ENCODE measurements around the gene MYO9B.
A peak's percentile ranks its signal among the peaks of the same experiment; 100 is the strongest.

Gene MYO9B

DNA sequence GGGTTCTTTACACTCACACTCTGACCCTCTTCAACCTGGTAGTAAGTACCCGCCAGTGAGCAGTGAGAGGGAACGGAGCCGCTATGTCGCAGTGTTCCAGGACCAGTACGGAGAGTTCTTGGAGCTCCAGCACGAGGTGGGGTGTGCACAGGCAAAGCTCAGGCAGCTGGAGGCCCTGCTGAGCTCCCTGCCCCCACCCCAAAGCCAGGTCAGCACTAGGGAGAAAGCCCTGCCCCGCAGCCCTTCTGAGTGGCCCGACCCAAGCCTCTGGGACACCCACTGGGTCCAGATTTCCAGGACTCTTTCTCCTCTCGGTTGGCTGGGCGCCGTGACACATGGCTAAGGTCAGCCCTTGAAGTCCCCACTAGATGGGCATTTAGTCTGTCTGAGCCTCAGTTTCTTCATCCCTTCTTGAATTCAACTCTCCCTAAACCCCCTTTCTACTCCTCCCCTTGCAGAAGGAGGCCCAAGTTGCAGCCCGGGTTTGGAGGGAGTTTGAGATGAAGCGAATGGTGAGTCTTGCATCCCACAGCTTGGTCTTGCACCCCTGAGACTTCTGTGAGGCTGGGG is 152.3 kb downstream of the MYO9B start:
- no peak for DNase-seq
- Histone ChIP-seq H3K27ac (ENCODE audit: insufficient read depth in 1 of 2, low read depth in 1 of 2, low read length in 2 of 2, poor library complexity in 1 of 2, severe bottlenecking in 2 of 2) (no peak overlapping the region), H3K36me3 (ENCODE audit: control insufficient read depth in 4 of 4, insufficient read depth in 4 of 4, low read length in 3 of 4) (peaks cover 0 to 29% (median 14%) of the 10 kb centered on the region in 4 experiments), H3K9me3 (ENCODE audit: control extremely low read depth in 1 of 5, control insufficient read depth in 4 of 5, insufficient read depth in 2 of 5, low read depth in 1 of 5, low read length in 4 of 5) (no peaks in the 10 kb centered on the region), H3K4me3 (ENCODE audit: control insufficient read depth in 1 of 7, extremely low read depth in 1 of 7, insufficient read depth in 4 of 7, low read depth in 2 of 7, low read length in 6 of 7) (no peak overlapping the region), H3K4me1 (ENCODE audit: control extremely low read depth in 1 of 4, control insufficient read depth in 4 of 4, insufficient read depth in 4 of 4, low read length in 3 of 4) (peaks cover 0 to 13% (median 8%) of the 10 kb centered on the region in 4 experiments), H3K27me3 (replicated peaks in 2 of 5; ENCODE audit: control insufficient read depth in 4 of 5, insufficient read depth in 5 of 5, low read length in 4 of 5) (no peaks in the 10 kb centered on the region)
- 96% methylated on average over 13 of the region's 13 CpGs for WGBS (ENCODE audit: insufficient coverage)
- ChIA-PET CTCF (interaction anchor here (0.8 to 2.6 kb wide), 5 partner anchors 7 to 17 kb away, joined by 3 to 12 read pairs (median 6); partner anchors contain the start of gene USE1), POLR2A (no interaction called here)

DNA sequence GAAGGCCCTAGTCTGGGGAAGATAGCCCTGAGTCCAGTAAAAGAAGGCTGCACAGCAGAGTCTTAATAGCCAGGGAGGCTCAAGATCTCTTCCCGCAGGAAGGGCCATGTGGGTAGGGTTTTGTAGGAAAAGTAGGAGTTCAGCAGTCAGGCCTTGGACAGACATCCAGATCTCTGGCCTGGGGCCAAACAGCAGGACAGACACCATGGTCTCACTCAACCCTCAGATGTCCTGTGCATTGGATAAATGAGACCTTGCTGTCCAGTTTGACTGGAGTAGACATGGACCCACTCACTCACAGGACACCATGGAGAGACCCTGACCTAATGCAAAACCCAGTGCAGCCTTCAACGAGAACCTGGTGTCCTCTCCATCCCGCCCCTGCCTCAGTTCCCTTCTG is 154.3 kb downstream of the MYO9B start:
- POLR2A ChIA-PET, result no interaction called here
- H3K27me3 ChIP-seq (replicated peaks in 2 of 5; ENCODE audit: control insufficient read depth in 4 of 5, insufficient read depth in 5 of 5, low read length in 4 of 5), result no peaks in the 10 kb centered on the region
- no peak for DNase-seq
- CTCF ChIA-PET, result no interaction called here
- H3K4me3 ChIP-seq (ENCODE audit: control insufficient read depth in 1 of 7, extremely low read depth in 1 of 7, insufficient read depth in 4 of 7, low read depth in 2 of 7, low read length in 6 of 7), result no peak overlapping the region
- H3K36me3 ChIP-seq (ENCODE audit: control insufficient read depth in 4 of 4, insufficient read depth in 4 of 4, low read length in 3 of 4), result peaks cover 0 to 29% (median 14%) of the 10 kb centered on the region in 4 experiments
- no peaks in the 10 kb centered on the region for H3K9me3 ChIP-seq (ENCODE audit: control extremely low read depth in 1 of 5, control insufficient read depth in 4 of 5, insufficient read depth in 2 of 5, low read depth in 1 of 5, low read length in 4 of 5)
- H3K4me1 ChIP-seq (ENCODE audit: control extremely low read depth in 1 of 4, control insufficient read depth in 4 of 4, insufficient read depth in 4 of 4, low read length in 3 of 4), result peaks cover 0 to 19% (median 12%) of the 10 kb centered on the region in 4 experiments
- H3K27ac ChIP-seq (ENCODE audit: insufficient read depth in 1 of 2, low read depth in 1 of 2, low read length in 2 of 2, poor library complexity in 1 of 2, severe bottlenecking in 2 of 2), result no peak overlapping the region
- 100% methylated on average over 3 of the region's 3 CpGs for WGBS (ENCODE audit: insufficient coverage)

DNA sequence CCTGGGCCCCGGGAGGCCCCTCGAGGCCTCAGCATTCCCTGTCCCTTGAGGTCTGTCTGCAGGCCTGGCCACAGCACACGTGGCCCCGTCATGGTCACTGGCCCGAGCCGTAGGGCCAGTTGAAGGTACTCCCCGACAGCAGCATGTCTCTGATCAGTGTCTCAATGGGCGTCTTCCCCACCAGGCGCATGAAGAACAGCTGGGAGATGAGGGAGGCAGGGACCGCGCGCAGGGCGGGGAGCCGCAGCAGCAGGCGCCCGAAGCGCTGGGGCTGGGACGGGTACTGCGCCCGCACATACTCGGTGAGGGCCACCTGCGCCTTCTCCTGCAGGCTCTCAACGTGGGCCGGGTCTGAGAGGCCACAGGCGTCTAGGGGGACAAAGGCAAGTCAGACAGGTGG is 156.7 kb downstream of the MYO9B start:
- DNase-seq, result no peak
- 95% methylated on average over 25 of the region's 25 CpGs for WGBS (ENCODE audit: insufficient coverage)

DNA sequence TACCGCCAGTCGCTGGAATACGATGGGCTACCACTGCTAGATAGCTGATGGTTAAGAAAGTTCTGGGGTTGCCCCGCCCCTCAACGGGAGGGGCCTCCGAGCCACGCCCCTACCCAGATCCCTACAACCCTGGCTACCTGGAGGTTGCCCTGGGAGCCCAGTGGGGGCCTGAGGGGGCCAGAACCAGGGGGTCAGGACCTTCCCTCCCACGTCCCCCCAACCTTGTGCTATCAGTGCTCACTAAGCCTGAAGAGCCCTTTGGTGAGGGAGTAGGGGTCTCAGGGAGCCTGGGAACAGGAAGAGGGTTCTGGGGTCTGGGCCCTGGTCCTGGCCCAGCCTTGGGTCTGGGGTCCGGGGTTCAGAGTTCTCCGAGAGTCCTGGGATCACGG is 159.3 kb downstream of the MYO9B start:
- CTCF ChIA-PET, result interaction anchor here (1.0 to 2.5 kb wide), 4 partner anchors 8 to 164 kb away, joined by 3 to 12 read pairs (median 9); partner anchors contain the start of gene OCEL1
- H3K27ac ChIP-seq (ENCODE audit: insufficient read depth in 1 of 2, low read depth in 1 of 2, low read length in 2 of 2, poor library complexity in 1 of 2, severe bottlenecking in 2 of 2), result peak overlapping the region in 1 of 2 experiments; percentile 66
- H3K27me3 ChIP-seq (replicated peaks in 2 of 5; ENCODE audit: control insufficient read depth in 4 of 5, insufficient read depth in 5 of 5, low read length in 4 of 5), result no peaks in the 10 kb centered on the region
- peaks cover 0 to 18% (median 13%) of the 10 kb centered on the region in 4 experiments for H3K4me1 ChIP-seq (ENCODE audit: control extremely low read depth in 1 of 4, control insufficient read depth in 4 of 4, insufficient read depth in 4 of 4, low read length in 3 of 4)
- POLR2A ChIA-PET, result no interaction called here
- peaks cover 0 to 31% (median 14%) of the 10 kb centered on the region in 4 experiments for H3K36me3 ChIP-seq (ENCODE audit: control insufficient read depth in 4 of 4, insufficient read depth in 4 of 4, low read length in 3 of 4)
- peak; percentile 38 to 70 (median 68) for DNase-seq
- peak overlapping the region in 6 of 7 experiments; percentile 43 to 75 (median 63) for H3K4me3 ChIP-seq (ENCODE audit: control insufficient read depth in 1 of 7, extremely low read depth in 1 of 7, insufficient read depth in 4 of 7, low read depth in 2 of 7, low read length in 6 of 7)
- WGBS (ENCODE audit: insufficient coverage), result 13% methylated on average over 8 of the region's 11 CpGs
- no peaks in the 10 kb centered on the region for H3K9me3 ChIP-seq (ENCODE audit: control extremely low read depth in 1 of 5, control insufficient read depth in 4 of 5, insufficient read depth in 2 of 5, low read depth in 1 of 5, low read length in 4 of 5)

More for the DNA sequence above, 156.7 kb downstream of the MYO9B start:
- Histone ChIP-seq H3K4me1 (ENCODE audit: control extremely low read depth in 1 of 4, control insufficient read depth in 4 of 4, insufficient read depth in 4 of 4, low read length in 3 of 4) (peaks cover 0 to 18% (median 13%) of the 10 kb centered on the region in 4 experiments), H3K27ac (ENCODE audit: insufficient read depth in 1 of 2, low read depth in 1 of 2, low read length in 2 of 2, poor library complexity in 1 of 2, severe bottlenecking in 2 of 2) (no peak overlapping the region), H3K9me3 (ENCODE audit: control extremely low read depth in 1 of 5, control insufficient read depth in 4 of 5, insufficient read depth in 2 of 5, low read depth in 1 of 5, low read length in 4 of 5) (no peaks in the 10 kb centered on the region), H3K27me3 (replicated peaks in 2 of 5; ENCODE audit: control insufficient read depth in 4 of 5, insufficient read depth in 5 of 5, low read length in 4 of 5) (no peaks in the 10 kb centered on the region), H3K4me3 (ENCODE audit: control insufficient read depth in 1 of 7, extremely low read depth in 1 of 7, insufficient read depth in 4 of 7, low read depth in 2 of 7, low read length in 6 of 7) (no peak overlapping the region), H3K36me3 (ENCODE audit: control insufficient read depth in 4 of 4, insufficient read depth in 4 of 4, low read length in 3 of 4) (peaks cover 0 to 29% (median 14%) of the 10 kb centered on the region in 4 experiments)
- POLR2A ChIA-PET, result no interaction called here
- CTCF ChIA-PET, result no interaction called here

DNA sequence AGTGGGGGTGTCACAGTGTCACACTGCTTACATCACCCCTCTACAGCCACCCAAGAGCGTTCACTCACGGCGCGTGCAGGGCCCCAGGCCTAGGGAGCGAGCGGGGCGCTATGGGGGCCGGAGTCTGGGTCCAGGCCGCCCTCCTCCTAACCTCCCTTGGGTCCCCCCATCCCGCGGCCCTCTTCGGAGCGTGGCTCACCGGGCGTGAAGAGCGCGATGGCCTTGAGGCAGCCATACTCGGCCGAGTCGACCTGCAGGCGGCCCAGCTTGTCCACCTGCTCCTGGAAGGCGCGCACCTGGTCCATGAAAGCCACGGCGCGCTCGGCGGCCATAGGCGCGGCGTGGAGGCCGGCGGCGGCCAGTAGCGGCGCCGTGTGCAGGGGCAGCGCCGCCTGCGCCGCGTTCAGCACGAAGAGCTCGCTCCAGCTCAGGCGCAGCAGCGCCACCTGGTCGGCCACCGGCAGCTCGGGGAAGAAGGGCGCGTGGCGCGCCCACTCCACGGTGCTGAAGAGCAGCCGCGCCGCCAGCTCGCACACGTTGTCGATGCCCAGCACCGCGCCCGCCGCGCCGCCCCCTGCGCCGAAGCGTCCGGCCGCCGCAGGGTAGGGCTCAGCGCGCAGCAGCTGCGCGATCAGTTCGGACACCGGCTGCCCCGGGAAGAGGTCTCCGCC is 159.9 kb downstream of the MYO9B start:
- CTCF ChIA-PET, result interaction anchor here (0.6 to 2.5 kb wide), 8 partner anchors 9 to 164 kb away, joined by 3 to 12 read pairs (median 4); partner anchors contain the start of gene OCEL1
- Histone ChIP-seq H3K4me3 (ENCODE audit: control insufficient read depth in 1 of 7, extremely low read depth in 1 of 7, insufficient read depth in 4 of 7, low read depth in 2 of 7, low read length in 6 of 7) (peak overlapping the region; percentile 43 to 75 (median 60)), H3K9me3 (ENCODE audit: control extremely low read depth in 1 of 5, control insufficient read depth in 4 of 5, insufficient read depth in 2 of 5, low read depth in 1 of 5, low read length in 4 of 5) (no peaks in the 10 kb centered on the region), H3K36me3 (ENCODE audit: control insufficient read depth in 4 of 4, insufficient read depth in 4 of 4, low read length in 3 of 4) (peaks cover 0 to 33% (median 12%) of the 10 kb centered on the region in 4 experiments), H3K27me3 (replicated peaks in 2 of 5; ENCODE audit: control insufficient read depth in 4 of 5, insufficient read depth in 5 of 5, low read length in 4 of 5) (no peaks in the 10 kb centered on the region), H3K4me1 (ENCODE audit: control extremely low read depth in 1 of 4, control insufficient read depth in 4 of 4, insufficient read depth in 4 of 4, low read length in 3 of 4) (peaks cover 0 to 18% (median 13%) of the 10 kb centered on the region in 4 experiments), H3K27ac (ENCODE audit: insufficient read depth in 1 of 2, low read depth in 1 of 2, low read length in 2 of 2, poor library complexity in 1 of 2, severe bottlenecking in 2 of 2) (peak overlapping the region in 1 of 2 experiments; percentile 66)
- 2% methylated on average over 58 of the region's 80 CpGs for WGBS (ENCODE audit: insufficient coverage)
- DNase-seq, result peak; percentile 77 to 84 (median 82)
- POLR2A ChIA-PET, result interaction anchor here (0.5 to 0.9 kb wide), 4 partner anchors 15 to 65 kb away, joined by 3 read pairs; partner anchors contain the start of gene BABAM1

DNA sequence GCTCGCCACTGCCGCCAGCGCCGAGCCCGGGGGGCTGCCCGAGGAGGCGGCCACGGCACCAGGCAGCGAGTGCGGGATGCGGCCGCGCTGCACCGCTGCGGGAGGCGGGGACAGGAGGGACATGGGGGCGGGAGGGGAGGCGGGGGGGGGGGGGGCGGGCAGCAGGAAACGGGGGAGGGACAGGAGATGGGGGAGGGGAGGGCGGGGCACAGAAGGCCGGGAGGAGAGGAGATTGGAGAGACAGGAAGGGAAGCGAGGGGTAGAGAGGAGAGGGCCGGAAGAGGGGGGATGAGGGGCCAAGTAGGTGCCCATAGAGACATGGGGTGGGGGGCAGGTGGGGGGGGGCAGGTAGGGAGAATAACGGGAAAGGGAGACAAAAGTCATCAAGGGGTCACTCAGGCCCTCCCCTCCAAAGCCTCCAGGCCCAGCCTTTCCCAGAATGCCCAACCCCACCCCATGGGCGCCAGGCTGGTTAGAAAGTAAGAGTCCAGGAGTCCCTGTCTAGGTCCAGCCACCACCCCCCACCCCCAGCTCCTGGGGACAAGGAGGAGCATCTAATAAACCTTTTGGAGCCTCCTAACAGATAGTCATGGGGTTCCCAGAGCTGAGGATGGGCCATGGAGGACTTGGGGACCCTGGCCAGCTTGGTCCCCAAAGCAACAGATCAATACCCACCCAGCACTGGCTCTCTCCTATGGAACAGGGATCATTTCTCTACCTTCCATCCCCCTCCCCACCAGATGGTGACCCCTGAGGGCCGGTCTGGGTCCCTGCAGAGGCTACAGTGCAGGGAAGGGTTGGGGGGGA is 160.6 kb downstream of the MYO9B start:
- Histone ChIP-seq H3K27ac (ENCODE audit: insufficient read depth in 1 of 2, low read depth in 1 of 2, low read length in 2 of 2, poor library complexity in 1 of 2, severe bottlenecking in 2 of 2) (no peak overlapping the region), H3K27me3 (replicated peaks in 2 of 5; ENCODE audit: control insufficient read depth in 4 of 5, insufficient read depth in 5 of 5, low read length in 4 of 5) (no peaks in the 10 kb centered on the region), H3K4me3 (ENCODE audit: control insufficient read depth in 1 of 7, extremely low read depth in 1 of 7, insufficient read depth in 4 of 7, low read depth in 2 of 7, low read length in 6 of 7) (peak overlapping the region in 5 of 7 experiments; percentile 50 to 75 (median 66)), H3K9me3 (ENCODE audit: control extremely low read depth in 1 of 5, control insufficient read depth in 4 of 5, insufficient read depth in 2 of 5, low read depth in 1 of 5, low read length in 4 of 5) (no peaks in the 10 kb centered on the region), H3K4me1 (ENCODE audit: control extremely low read depth in 1 of 4, control insufficient read depth in 4 of 4, insufficient read depth in 4 of 4, low read length in 3 of 4) (peaks cover 0 to 18% (median 13%) of the 10 kb centered on the region in 4 experiments), H3K36me3 (ENCODE audit: control insufficient read depth in 4 of 4, insufficient read depth in 4 of 4, low read length in 3 of 4) (peaks cover 0 to 28% (median 10%) of the 10 kb centered on the region in 4 experiments)
- no peak for DNase-seq
- ChIA-PET CTCF (interaction anchor here (0.6 to 2.5 kb wide), 10 partner anchors 9 to 590 kb away, joined by 3 to 12 read pairs (median 3); partner anchors contain the start of gene OCEL1), POLR2A (interaction anchor here (0.5 to 0.9 kb wide), 4 partner anchors 16 to 66 kb away, joined by 3 read pairs; partner anchors contain the start of gene BABAM1)
- WGBS (ENCODE audit: insufficient coverage), result no CpG with 5 or more reads among the region's 27 CpGs
